Thymus (tissue), 11 donors: ENCODE data around the gene EIF4G1. TPM values are rescaled to one million over a fixed set of nuclear protein-coding genes. Genes with fewer than 3 reads are reported as not detected.

ENCODE experiments used
- DNase-seq, 9 donors: peaks; one replicate each; pipeline ENCODE4 v3.0.0-alpha.2; 2013; ENCODE audit warnings: low spot score in 9 of 9, low read depth in 6 of 9, missing footprints in 1 of 9
- H3K27ac ChIP-seq, 2 donors: one replicate each; pipeline ENCODE4 v1.5.1; 2013; ENCODE audit warnings: control low read depth in 1 of 2, low read depth in 1 of 2, low read length in 1 of 2, mild to moderate bottlenecking in 1 of 2, moderate library complexity in 1 of 2
- H3K27me3 ChIP-seq, 2 donors: one replicate each; pipeline ENCODE4 v1.5.1; 2013; ENCODE audit warnings: low read length in 1 of 2; ENCODE audit not compliant: control insufficient read depth in 2 of 2, insufficient read depth in 1 of 2
- H3K36me3 ChIP-seq, 2 donors: one replicate each; pipeline ENCODE4 v1.5.1; 2013; ENCODE audit warnings: low read length in 1 of 2, mild to moderate bottlenecking in 1 of 2, moderate library complexity in 1 of 2; ENCODE audit not compliant: control insufficient read depth in 2 of 2, insufficient read depth in 2 of 2
- H3K4me1 ChIP-seq, 2 donors: one replicate each; pipeline ENCODE4 v1.5.1; 2013; ENCODE audit warnings: low read length in 2 of 2; ENCODE audit not compliant: control insufficient read depth in 2 of 2, insufficient read depth in 2 of 2
- H3K4me3 ChIP-seq, 2 donors: one replicate each; pipeline ENCODE4 v1.5.1; 2013; ENCODE audit warnings: low read length in 2 of 2, control low read depth in 1 of 2, mild to moderate bottlenecking in 1 of 2
- H3K9me3 ChIP-seq, 2 donors: one replicate each; pipeline ENCODE4 v1.5.1; 2013; ENCODE audit warnings: low read length in 1 of 2, mild to moderate bottlenecking in 1 of 2; ENCODE audit not compliant: control insufficient read depth in 2 of 2, insufficient read depth in 1 of 2
- WGBS: extraction: QIAGEN DNeasy Blood & Tissue Kit; methylation state at CpG from one replicate; pipeline ENCODE4 v1.1.7; 2013; 5-methylcytosine and 5-hydroxymethylcytosine counted together
- polyA plus RNA-seq: library from polyadenylated mRNA; stranded (reverse); fragments of 200-250 nt; gene quantifications from one replicate; pipeline ENCODE4 v1.2.3, GENCODE V29; 2013
- total RNA-seq: library from RNA; stranded (reverse); fragments of 120-200 nt; gene quantifications from one replicate; pipeline ENCODE4 v1.2.4, GENCODE V29; 2013
- donor health status: healthy.

EIF4G1 gene
- total and polyA plus RNA-seq, 2 donors: 69.0 to 97.5 TPM

- no peak for DNase-seq
- Histone ChIP-seq H3K27me3 (peaks cover 0 to 22% of the 10 kb centered on the region in 2 donors), H3K4me3 (no peak overlapping the region), H3K27ac (no peak overlapping the region), H3K4me1 (no peaks in the 10 kb centered on the region), H3K9me3 (peaks cover 0 to 3% of the 10 kb centered on the region in 2 donors), H3K36me3 (peaks cover 0 to 3% of the 10 kb centered on the region in 2 donors)
- WGBS: 96% methylated on average over 18 of the region's 18 CpGs
Measured at GRCh38 chr3:184355261-184356040, 41.0 kb downstream of the EIF4G1 start.

DNA sequence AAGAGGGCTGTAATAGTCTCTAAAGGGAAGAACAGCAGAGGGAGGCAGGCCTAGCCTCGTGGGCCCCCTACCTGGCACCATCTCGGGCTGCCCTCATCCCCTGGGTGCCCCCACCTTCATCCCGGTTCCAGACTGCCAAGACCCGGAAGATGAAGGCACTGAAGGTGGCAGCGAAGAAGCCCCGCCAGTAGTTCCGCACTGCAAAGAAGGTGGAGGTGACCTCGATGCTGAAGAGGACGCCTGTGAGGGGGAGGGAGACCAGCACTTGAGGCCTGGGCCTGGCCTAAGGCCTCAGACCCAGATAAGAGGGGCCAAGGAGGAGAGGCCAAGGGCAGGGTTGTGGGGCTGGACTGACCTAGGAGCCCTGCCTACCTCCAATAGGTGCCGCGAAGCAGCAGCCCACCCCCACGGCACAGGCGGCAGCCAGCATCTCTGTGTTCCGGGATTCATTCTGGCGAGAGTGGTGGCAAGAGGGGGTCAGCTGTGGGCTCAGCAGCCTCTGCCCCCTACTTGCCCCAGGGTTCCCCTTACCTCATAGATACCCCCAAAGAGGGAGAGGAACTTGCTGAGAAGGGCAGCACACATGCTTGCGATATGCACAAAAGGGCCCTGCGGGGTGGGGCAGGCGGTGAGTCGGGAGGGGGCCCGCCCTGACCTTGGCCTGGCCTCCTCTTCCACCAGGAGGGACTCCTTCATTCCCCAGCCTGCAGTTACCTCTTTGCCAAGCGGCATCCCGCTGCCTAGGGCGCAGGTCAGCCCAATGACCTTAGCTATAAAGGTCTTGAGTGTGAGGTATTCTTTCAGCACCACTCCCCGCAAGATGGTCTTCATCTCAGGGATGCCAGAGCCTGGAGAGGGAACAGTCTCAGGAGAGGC is 43.1 kb downstream of the EIF4G1 start:
- H3K27me3 ChIP-seq: peaks cover 7 to 40% of the 10 kb centered on the region in 2 donors
- peaks cover 0 to under 1% of the 10 kb centered on the region in 2 donors for H3K36me3 ChIP-seq
- no peak overlapping the region for H3K27ac ChIP-seq
- peaks cover 0 to 3% of the 10 kb centered on the region in 2 donors for H3K9me3 ChIP-seq
- WGBS: 96% methylated on average over 24 of the region's 24 CpGs
- no peak overlapping the region for H3K4me3 ChIP-seq
- H3K4me1 ChIP-seq: peaks cover 9 to 11% of the 10 kb centered on the region in 2 donors
- DNase-seq: no peak

GRCh38 chr3:184358124-184358767 is 43.8 kb downstream of the EIF4G1 start:
- H3K27ac ChIP-seq: no peak overlapping the region
- 97% methylated on average over 12 of the region's 12 CpGs for WGBS
- H3K36me3 ChIP-seq: no peaks in the 10 kb centered on the region
- no peak for DNase-seq
- H3K9me3 ChIP-seq: peaks cover 1 to 3% of the 10 kb centered on the region in 2 donors
- peaks cover 9 to 11% of the 10 kb centered on the region in 2 donors for H3K4me1 ChIP-seq
- no peak overlapping the region for H3K4me3 ChIP-seq
- H3K27me3 ChIP-seq: peaks cover 7 to 42% of the 10 kb centered on the region in 2 donors

- 96% methylated on average over 14 of the region's 14 CpGs for WGBS
- H3K36me3 ChIP-seq: no peaks in the 10 kb centered on the region
- DNase-seq: no peak
- peaks cover 9 to 16% of the 10 kb centered on the region in 2 donors for H3K4me1 ChIP-seq
- H3K27me3 ChIP-seq: peaks cover 7 to 42% of the 10 kb centered on the region in 2 donors
- H3K4me3 ChIP-seq: no peak overlapping the region
- H3K27ac ChIP-seq: no peak overlapping the region
- peaks cover 2 to 3% of the 10 kb centered on the region in 2 donors for H3K9me3 ChIP-seq
Measured at GRCh38 chr3:184358921-184359350, 44.5 kb downstream of the EIF4G1 start.

DNA sequence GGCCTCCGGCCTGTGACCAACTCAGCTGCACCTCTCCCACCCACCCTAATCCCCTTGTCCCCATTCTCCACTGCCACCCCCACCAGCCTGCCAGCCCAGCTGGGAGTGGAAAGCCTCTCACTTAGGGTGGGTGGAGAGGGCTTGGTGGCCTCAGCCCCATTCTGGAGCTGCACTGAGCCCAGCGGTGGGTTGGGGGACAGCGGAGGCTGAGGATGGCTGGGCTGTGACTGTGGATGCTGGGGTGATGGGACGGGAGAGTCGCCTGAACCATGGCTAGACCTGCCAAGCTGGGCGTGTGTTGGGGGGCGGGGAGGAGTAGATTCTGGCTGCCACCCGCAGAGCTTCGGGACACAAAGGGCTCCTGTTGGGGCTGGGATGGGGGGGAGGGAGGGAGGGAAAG is 45.2 kb downstream of the EIF4G1 start:
- no peak for DNase-seq
- no peak overlapping the region for H3K4me3 ChIP-seq
- peaks cover 2 to 3% of the 10 kb centered on the region in 2 donors for H3K9me3 ChIP-seq
- no peaks in the 10 kb centered on the region for H3K36me3 ChIP-seq
- H3K4me1 ChIP-seq: peaks cover 9 to 18% of the 10 kb centered on the region in 2 donors
- 96% methylated on average over 9 of the region's 9 CpGs for WGBS
- H3K27ac ChIP-seq: no peak overlapping the region
- H3K27me3 ChIP-seq: peaks cover 7 to 42% of the 10 kb centered on the region in 2 donors

DNA sequence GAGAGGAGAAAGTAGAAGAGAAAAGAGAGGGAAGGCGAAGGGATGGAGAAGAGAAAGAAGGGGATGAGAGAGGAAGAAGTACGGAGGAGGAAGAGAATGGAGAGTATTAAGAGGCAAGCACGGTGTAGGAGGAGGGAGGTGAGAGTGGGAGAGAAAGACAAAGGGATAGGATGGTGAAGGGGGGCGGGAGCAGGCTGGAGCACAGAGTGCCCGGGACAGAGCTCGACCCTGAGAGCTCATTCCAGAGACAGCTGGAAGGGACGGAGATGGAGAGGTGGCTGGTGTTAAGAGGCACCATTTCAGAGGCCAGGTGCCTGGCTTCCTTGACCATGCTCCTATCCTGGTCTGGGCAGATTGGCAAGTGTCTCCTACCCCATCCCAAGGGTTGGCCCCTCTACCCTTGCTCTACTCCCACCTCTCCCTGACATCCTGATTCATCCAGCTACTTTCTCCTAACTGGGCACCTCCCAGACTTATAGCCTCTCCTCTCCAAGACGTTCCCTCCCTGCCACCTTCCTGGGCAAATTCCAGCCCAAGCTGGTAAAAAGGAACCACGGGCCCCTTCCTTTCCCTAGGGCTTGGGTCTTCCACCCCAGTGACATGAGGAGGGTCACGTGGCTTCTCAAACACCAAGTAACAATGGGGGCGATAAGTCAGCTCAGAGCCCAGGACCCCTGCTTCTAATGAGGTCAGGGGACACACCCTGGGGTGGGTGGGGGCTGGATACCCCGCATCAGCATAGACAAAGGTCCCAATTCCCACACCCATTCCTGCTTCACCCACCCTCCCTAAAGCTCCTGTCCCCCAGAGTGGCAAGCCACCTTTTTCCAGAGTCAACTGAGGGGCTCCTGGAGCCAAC is 45.9 kb downstream of the EIF4G1 start:
- H3K4me3 ChIP-seq: no peak overlapping the region
- H3K36me3 ChIP-seq: peaks cover 0 to 5% of the 10 kb centered on the region in 2 donors
- peaks cover 7 to 42% of the 10 kb centered on the region in 2 donors for H3K27me3 ChIP-seq
- peaks cover 9 to 18% of the 10 kb centered on the region in 2 donors for H3K4me1 ChIP-seq
- no peak overlapping the region for H3K27ac ChIP-seq
- WGBS: 95% methylated on average over 12 of the region's 12 CpGs
- peaks cover 2 to 3% of the 10 kb centered on the region in 2 donors for H3K9me3 ChIP-seq
- no peak for DNase-seq

DNA sequence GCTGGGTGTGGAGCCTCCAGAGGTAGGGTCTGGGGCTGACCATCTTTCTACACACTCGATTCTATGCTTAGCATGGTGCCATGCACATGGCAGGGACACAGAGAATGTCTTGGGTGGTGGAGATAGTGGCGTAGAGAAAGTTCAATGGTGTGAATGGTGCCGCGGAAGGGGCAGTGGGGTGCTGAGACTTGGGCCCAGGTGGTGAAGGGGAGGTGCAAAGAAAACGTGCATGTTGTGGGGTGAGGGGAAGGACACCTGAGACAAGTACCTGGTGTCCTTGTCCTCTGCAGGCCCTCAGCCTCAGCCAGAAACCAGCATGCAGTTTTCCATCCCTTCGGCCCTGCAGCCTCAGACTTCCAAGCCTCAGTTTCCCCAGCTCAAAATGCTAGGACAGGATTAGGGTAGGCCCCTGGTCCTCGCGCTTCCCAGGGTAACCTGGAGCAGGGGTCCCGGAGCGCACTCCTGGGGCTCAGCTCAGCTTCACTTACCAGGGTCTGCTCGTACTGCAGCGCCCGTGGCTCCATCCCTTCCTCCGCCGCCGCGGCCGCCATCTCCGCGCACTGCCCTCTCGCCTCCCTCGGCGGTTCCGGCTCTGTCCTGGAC is 46.6 kb downstream of the EIF4G1 start:
- 17% methylated on average over 24 of the region's 24 CpGs for WGBS
- peak overlapping the region; percentile 5 to 83 for H3K4me3 ChIP-seq
- H3K27me3 ChIP-seq: peaks cover 7 to 42% of the 10 kb centered on the region in 2 donors
- H3K27ac ChIP-seq: no peak overlapping the region
- DNase-seq: no peak
- H3K36me3 ChIP-seq: peaks cover 0 to 9% of the 10 kb centered on the region in 2 donors
- peaks cover 2 to 3% of the 10 kb centered on the region in 2 donors for H3K9me3 ChIP-seq
- H3K4me1 ChIP-seq: peaks cover 9 to 18% of the 10 kb centered on the region in 2 donors

- Histone ChIP-seq H3K9me3 (peaks cover 2 to 3% of the 10 kb centered on the region in 2 donors), H3K36me3 (peaks cover 0 to 12% of the 10 kb centered on the region in 2 donors), H3K4me1 (peaks cover 9 to 18% of the 10 kb centered on the region in 2 donors), H3K27ac (peak within 1 kb of the TSS; percentile 87 to 92), H3K27me3 (peaks cover 7 to 42% of the 10 kb centered on the region in 2 donors), H3K4me3 (peak within 1 kb of the TSS; percentile 77 to 83)
- peak in 5 of 9 donors; percentile 15 to 45 (median 28) for DNase-seq
- WGBS: under 1% methylated on average over 56 of the region's 56 CpGs
Measured at GRCh38 chr3:184361532-184361931, 47.1 kb downstream of the EIF4G1 start, which contains the start of the genes CLCN2 and POLR2H. CLCN2 (minus strand) TSS chr3:184361605; CDS start chr3:184361479, 126 bp downstream. POLR2H (plus strand) TSS chr3:184361710; CDS start chr3:184363493, 1,783 bp downstream.
